Measurements from ENCODE around the gene DBH.
"Not testable (repeated sequence)": the region's sequence is repeated elsewhere in the genome, so short reads cannot be mapped to it uniquely, and the experiment has no call there.

Gene DBH

DNA sequence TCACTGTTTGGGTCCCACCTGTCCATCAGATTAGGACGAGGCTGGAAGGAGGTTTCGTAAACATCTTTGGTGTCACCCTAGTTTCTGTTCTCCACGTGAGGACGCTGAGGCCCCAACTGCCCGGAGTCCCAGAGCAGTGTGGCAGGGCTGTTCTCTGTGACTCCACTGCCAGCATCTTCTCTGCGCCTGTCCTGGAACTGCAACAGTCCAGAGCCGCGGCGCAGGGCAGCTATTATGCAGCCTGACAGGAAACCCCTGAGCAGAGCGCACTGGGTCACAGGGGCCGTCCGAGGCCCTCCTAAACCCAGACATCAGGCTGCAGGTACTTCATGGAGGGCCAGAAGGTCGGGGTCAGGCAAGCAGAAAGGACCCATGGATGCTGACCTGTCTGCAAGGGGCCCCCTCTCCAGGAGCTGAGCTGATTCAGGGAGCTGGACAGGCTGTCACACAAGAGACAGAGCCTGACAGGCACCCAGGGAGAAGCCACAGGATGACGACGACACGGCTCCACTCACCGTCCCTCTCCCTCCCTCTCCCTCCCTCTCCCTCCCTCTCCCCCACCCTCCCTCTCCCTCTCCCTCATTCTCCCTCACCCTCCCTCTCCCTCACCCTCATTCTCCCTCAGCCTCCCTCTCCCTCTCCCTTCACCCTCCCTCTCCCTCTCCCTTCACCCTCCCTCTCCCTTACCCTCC is 31.7 kb downstream of the DBH start:
- DNase-seq, result no peak

DNA sequence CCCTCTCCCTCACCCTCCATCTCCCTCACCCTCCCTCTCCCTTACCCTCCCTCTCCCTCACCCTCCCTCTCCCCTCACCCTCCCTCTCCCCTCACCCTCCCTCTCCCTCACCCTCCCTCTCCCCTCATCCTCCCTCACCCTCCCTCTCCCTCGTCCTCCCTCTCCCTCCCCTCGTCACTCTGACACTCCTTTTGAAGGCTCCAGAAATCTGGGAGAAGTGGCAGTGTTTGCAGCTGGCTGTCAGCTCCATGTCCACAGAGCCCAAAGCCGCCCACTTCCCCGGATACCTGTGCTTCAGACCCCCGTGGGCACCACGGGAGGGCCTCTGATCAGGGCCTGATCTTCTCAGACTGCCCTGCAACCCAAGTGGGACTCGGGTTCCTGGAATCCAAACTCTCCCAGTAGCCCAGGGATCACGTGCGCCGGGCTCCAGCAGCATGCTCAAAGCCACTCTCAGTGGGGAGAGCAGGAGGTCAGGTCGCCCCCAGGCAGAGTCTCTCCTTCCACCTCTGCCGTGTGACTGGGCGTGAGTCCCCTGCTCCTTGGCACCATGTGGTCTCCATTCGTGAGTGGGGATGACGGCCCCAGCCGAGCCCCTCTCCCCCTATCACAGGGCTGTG is 33.1 kb downstream of the DBH start:
- no peak for DNase-seq

DNA sequence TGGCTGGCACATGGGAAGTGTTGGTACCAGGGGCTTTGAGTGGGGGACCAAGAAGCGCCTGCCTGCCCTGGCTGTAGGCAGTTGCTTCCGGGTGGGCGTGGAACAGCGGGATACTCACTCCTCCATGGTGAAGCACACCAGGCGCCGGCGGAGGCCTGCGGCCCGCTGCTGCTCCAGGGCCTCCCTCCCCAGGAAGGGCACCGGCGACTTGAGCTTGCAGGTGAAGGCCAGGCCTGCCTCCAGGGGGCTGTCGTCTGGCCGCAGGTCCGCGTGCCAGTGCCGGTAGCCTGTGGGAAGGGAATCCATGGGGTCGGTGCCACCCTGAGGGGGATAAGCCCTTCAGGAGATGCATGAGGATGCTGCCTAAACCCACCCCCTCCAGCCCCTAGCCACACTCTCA is 34.3 kb downstream of the DBH start:
- DNase-seq, result no peak

DNA sequence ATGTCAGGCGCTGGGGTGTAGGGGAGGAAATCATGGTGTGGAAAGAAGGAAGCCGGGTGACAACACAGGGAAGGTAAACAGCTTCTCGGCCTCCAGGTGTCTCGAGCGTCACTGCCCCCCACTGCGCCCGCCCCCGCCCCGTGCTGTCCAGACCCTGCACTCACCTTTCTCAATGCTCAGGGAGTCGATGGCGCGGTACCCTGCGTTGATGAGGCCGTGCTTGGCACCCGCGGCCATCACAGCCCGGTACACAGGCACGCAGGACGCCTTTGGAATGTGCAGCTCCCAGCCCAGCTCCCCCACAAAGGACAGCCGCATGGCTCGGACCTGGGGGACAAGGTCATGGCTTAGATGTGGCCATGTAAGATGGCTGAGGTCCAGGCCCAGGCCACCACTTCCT is 35.2 kb downstream of the DBH start:
- DNase-seq, result no peak

DNA sequence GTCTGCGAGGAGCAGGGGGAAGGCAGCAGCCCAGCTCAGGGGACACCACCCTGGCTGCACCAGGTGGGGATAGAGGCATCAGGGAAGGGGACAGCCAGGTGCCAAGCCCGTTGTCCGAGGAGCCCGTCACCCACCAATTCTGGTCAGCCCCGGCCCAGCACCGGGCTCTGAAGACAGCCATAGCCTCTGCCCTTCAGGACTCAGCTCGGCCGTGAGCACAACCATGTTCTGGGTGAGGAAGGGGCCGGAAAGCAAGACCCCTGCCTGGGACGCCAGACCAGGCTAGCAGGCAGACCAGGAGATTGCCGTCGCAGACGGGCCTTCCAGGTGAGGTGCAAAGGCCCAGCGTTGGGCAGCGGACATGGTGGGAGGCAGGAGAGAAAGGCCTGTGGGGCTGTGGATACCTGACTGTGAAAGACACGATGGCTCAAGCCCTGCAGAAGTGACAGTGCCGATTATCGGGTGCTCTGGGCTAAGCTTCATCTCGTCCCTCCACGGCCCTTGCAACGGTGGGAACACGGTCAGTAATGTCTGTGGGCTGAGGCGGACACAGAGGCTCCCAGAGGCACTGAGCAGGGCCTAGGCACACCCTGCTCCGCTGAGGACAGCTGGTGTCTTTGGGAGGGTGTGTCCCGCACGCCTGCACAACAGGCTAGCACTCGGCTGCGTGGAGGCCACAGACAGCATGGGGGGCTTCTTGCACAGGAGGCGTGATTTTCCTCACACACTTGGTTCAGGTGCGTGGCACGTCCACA is 36.5 kb downstream of the DBH start:
- DNase-seq, result no peak

DNA sequence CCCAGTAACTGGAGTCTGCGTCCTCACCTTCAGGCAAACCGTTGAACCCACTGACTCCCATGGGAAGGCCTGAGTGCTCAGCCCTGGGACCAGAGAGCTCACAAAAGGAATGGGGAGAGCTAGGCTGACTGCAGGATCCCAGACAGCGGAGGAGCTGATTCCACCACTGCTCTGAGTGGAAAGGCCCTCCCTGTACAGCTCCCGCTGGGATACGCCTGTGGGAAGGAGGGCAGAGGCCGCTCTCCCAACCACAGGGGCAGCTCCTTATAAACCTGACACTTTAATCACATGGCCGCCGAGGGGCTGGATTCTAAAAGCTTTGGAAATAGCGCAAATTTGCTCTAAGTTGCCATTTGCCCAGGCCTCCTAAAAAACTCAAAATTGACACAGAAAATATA is 37.1 kb downstream of the DBH start:
- DNase-seq, result no peak

DNA sequence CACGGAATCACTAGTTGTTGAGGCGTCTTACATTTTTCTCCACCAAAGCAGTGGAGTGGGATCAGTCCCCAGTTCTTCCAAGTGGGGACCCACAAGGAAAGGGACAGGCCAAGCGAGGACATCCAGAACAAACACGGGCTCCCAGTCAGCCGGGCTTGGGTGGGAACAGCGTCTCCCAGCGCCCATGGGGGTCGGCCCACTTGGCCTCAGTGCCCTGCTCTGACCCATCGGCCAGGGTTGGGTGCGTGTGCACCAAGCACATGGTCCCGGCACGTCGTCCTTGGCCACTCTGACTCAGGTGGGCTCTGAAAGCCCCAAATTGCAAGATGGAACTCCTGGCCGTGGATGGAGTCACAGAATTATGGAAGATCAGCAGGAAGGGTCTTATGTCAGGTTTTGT is 37.9 kb downstream of the DBH start:
- DNase-seq, result no peak

DNA sequence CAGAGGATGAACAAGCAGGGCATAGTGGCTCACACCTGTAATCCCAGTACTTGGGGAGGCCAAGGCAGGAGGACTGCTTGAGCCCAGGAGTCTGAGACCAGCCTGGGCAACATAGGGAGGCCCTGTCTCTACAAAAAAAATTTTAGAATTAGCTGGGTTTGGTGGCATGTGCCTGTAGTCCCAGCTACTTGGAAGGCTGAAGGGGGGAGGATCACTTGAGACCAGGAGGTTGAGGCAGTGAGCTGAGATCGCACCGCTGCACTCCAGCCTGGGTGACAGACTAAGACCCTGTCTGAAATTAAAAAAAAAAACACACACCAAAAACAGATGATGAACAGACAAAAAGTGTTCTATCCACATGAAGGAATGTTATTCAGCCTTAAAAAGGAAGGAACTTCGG is 39.6 kb downstream of the DBH start:
- DNase-seq, result not testable (repeated sequence)

DNA sequence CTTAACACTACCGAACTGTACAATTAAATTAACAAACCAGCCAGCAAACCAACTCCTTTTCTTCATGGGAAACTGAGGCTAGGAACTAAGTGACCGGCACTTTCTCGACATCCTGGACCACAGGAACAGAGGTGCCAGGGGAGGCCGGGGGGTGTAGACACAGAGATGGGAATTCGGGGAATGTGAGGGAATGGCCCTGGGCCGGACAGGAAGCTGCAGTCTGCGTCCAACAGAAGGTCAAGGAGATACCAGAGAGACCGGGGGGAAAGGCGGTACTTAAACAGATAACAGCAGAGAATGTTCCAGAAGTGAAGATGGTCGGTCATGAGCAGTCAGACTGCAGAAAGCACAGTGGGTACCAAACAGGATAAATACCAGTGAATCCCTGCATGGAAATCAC is 40.3 kb downstream of the DBH start:
- DNase-seq, result no peak

DNA sequence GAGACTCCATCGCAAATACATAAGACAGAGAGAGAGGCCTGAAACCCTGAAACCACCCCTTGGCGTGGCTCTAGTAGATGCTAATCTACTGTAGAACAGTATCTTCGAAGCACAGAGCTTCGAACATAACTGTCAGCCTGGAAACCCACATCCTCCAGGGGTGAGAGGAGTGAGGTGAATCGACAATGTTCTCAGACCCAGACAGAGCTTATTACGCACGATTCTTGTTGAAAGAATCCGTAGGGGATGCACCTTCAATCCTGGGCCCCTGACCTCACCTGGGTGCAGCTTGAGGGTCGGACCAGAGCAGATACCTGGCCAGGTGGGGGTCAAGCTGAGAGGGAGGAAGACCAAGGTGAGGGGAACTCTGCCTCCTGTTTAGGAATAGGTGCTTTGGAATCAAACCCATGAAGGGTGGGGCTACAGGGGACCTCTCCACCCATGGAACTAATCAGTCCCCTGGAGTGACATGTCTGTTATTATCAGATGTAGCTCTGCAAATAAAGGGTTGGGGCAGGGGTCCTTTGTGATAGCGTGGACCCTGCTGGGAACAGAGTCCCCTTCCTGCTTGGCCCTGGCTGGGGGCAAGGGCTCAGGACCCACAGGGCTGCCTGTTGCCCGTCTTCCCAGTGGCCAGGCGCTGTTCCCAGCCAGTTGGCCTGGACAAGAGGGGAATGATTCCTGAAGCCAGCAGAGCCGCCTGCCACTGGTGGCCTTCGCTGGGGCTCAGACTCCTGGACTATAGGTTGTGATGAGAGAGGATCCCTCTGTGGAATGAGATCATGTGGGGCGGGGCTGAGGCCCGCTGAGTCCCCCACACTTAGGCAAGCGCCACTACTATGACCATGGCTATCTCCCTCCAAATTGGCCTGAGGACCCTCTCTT is 41.2 kb downstream of the DBH start:
- no peak for DNase-seq

DNA sequence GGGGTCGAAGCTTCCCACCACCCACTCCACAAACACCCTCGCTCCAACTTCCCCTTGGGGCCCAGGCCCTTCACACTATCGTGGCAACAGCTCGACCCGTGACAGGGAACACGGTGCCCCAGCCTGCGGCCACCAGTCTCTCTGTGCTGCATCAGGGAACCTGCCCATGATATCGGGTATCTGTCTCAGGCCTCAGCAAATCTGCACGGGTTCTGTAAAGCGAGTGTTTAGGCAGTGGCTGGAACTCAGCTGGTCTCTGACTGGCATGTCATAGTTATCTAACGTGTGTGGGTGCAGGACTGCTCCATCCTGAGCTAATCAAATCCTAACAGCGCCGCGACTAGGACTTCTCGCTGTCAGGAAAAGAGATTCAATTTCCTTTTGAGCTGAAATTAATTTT is 42.9 kb downstream of the DBH start:
- no peak for DNase-seq

DNA sequence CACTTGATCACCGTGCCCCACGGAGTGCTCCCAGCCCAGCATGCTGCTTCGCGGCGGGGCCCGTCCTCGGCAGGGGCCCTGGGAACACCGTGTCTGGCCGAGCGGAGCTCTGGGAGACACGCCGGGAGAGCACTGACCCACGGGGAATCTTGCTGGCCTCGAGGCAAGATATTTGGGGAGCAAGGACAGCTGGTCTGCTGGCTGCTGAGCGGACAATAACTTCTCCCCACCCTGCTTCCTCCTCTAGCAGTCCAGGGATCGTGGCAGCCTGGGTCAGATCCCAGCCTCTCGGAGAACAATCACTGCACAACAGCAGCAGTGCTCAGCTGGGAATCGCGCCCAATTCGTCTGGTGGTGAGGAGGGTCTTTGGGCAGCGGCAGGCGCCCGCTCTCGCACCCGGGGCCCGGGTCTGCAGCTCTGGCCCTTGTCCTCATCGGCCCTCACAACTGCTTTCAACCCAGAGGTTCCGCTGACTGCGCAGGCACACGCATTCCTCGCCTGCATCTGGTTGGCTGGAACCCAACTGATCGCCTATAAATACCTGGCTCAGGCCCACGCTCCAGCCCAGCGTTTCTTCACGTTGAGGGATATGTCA is 43.4 kb downstream of the DBH start:
- DNase-seq, result no peak

DNA sequence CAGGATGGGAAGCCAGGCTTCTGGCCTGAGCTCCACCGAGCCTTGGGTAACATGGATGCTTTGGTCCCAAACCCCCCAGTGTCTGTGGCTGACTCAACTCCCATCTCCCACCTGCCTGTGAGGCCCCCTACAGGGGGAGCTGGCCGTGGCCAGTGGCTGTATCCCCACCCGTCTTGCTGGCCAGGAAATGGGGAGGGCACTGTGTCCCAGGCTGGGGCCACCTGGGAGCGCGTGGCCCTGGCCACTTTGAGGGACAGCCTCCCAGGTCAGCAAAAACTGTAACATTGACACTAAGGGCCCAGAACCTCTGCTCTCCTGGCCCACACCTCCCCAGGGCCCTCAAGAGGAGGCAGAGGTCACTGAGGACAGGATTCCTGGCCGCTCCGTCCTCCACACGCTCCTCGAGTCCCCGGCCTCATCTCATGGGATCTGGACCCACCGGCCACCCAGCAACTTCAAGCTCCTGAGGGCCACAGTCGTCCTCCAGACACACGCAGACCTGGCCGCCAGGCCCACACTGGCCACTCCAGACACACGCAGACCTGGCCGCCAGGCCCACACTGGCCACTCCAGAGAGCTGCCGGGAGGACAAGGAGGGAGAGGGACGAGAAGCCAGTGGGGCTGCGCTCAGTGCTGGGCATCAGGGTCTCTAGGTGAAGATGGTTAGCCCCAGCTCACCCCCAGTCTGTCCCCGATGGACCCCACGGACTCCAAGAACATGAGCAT is 44.2 kb downstream of the DBH start:
- no peak for DNase-seq

DNA sequence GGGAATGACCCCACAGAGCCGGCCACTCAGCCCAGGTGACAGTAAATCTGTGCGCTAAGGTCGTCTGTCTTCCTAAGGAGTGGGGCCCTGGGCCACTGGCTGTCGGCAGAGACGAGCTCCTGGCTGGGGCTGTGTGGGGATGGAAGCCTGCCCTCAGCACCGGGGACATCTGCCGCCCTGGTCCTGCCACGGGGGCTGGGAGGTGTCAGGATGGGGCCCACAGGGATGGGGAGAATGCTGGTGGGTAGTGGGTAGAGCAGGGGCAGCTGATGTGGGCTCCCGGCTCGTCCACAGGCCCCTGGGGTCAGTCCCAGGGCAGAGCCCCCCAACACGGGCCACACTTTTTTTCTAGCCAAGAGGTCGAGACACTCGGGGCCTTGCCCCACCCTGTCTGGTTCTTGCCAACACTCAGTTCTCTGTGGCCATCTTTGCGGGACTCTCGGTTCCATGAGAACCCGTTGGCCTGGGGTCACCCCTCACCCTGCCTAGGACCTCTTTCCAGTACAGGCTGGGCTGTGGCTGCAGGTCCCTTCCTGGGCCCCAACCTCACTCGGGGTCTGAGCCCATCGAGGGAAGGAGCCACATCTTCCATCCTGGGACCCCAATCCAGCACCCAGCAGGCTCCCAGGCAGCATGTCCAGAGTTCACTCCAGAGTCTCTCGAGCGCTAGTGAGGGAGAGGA is 45.0 kb downstream of the DBH start:
- DNase-seq, result no peak

DNA sequence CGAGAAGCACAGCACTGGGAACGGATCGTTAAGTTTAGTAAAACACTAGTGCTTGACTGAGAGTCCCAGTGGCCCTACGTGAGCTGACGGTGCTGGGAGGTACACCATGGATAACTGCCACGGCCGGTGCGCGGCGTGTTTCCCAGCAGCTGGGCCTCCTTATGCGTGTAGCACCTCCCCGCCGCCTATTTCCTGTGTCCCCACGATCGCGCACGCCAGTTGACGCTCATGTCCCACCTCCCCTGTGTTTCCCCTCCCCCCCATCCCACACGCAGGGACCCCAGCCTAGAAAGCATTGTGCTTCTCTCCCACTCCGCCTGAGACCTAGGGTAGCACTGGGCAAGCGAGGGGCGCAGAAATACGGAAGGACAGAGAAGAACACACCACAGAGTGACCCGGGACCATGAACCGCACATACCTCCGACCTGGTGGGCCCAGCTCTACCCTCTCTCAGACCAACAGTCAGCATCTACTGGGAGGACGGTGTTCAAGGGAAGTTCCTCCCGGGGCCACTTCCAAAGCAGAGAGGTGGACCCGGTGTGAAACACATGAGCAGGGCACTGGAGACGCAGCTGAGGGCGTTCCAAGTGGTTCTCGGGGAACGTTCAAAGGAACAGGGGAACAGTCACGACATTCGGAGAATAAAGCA is 45.6 kb downstream of the DBH start:
- no peak for DNase-seq

DNA sequence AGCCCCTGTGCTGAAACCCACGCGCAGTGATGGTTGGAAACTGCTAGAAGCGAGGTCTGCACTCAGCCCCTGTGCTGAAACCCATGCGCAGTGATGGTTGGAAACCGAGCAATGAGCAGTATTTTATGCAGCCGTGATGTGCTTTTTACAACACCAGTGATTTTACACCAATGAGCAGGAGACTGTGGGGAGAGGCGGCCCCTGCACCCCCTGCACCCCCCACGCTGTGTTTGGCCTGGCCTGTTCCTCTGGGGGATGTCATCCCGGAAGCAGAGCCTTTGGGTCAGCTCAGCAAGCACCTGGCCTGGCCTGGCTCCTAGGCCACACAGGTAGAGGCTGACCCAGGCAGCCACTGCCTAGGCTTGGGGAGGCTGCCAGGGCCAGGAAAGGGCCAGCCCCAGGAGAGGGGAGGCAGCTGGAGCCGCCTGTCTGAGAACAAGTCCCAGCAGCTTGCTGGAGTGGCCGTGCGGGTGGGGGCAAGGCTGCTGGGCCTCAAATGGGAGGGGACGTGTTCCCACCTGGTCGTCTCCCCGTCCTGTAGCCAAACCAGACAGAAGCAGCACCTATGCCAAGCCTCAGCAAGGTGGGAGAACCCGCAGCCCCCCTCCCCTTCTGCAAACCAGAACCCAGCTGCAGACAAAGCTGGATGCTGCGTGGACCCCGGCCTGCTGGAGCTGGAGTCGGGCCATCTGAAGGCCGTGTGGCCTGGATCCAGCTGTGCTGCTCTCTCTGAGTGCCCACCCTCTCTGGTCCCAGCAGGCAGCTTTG is 46.8 kb downstream of the DBH start:
- no peak for DNase-seq

DNA sequence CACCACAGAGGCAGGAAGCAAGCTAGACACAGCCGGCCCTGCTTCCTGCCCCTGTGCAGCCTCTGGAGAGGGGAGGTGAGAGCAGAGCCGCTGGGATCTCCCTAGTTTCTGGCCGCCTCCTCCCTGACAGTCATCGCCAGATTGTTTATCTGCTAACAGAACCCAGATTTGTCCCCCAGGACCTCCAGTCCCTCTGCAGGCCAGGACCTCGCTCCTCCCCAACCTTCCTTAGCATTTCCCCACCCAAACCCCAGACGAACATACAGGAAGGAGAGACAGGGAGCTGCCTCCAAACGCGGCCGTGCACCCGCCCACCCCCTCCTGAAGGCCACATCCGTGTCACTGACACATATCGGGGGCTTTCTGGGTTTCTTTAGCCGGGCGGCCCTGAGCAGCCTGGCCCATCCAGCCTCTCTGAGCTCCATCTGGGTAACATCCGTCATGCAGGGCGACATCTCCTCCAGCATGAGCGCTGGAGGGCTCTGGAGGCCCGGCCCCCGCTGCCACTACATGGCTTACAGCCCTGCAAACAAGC is 47.5 kb downstream of the DBH start:
- DNase-seq, result peak; percentile 27

DNA sequence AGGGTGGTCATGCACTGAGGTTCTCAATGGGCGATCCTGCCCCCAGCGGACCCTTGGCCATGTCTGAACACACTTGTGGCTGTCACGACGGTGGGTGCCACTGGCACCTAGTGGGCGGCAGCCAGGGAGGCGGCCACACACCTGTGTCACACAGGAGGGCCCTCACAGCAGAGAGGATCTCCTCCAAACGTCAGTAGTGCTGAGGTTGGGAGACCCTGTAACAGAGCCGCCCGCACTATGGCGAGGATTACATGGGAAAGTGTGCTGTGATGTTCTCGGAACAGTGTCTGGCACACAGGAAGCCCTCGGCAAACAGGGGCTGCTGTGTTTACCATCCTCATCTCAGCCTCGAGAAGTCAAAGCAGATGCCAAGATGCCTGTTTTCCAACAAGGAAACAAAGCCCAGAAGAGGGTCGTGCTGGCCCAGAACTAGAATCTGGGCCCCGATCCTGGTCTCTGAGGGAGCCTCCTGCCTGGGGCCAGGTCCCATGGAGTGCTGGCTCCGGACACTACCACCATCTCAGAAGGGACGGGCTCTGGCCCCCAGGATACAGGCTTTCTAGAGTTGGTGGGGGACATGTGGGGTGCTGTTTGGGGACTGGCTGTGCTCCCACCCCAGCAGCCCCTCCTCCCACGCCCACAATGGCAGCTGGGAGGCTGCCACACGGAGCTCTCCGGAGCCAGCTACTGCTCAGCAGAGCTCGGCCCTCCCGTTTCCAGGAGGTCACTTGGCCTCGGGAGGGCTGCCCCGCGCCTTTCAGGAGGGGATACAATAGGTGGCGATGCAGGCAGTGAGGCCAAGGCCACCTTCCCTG is 48.2 kb downstream of the DBH start:
- DNase-seq, result no peak

DNA sequence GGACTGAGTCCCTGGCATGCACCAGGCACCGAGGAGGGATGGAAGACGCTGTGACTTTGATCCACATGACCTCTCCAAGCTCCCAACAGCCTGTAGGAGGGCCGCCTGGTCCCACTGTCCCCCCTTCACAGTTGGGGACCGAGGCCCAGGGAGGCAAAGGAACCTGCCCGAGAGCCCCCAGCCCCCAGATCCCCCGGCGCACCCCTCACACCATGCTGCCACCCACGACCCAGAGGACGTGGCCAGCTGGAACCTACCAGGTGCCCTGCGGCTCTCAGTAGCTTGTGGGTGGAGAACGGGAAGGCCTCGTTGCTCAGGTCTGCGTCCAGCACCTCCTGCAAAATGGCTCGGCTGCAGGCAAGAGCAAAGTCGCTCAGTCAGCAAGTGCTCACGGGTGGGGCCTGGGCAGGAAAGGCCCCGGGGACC is 48.8 kb downstream of the DBH start:
- DNase-seq, result no peak

Data from effector CD8-positive, alpha-beta T cell (primary cell).